ENCODE results near the gene CIAO2B.

- TF ChIP-seq CTCF (optimal IDR thresholded peaks at IDR 0.05 in 1 of 3, IDR thresholded peaks at IDR 0.05 in 1 of 3, conservative IDR thresholded peaks at IDR 0.05 in 1 of 3; ENCODE audit: extremely low read depth in 1 of 3, insufficient read depth in 2 of 3, low read length in 3 of 3): no peak
- TF ChIP-seq EZH2 (IDR thresholded peaks at IDR 0.05; ENCODE audit: low read length): no peak
Observed at GRCh38 chr16:66942981-66943380, 8.8 kb upstream of the CIAO2B start.

Measured in keratinocyte (primary cell).